ENCODE data around the gene GALNT16.
A peak's percentile ranks its signal among the peaks of the same experiment; 100 is the strongest.

GALNT16 gene

GRCh38 chr14:69358966-69359365 lies 99.0 kb downstream of the GALNT16 start:
- no peak for DNase-seq (ENCODE audit: low read depth)
- TF ChIP-seq CTCF (conservative IDR thresholded peaks at IDR 0.05; ENCODE audit: low read depth, low read length): no peak
- no peak overlapping the region for H3K4me3 ChIP-seq (ENCODE audit: low read depth, low read length)

GRCh38 chr14:69360438-69361108 lies 100.6 kb downstream of the GALNT16 start:
- no peak for TF ChIP-seq CTCF (conservative IDR thresholded peaks at IDR 0.05; ENCODE audit: low read depth, low read length)
- no peak for DNase-seq (ENCODE audit: low read depth)
- H3K4me3 ChIP-seq (ENCODE audit: low read depth, low read length): no peak overlapping the region

GRCh38 chr14:69363055-69363454 lies 103.1 kb downstream of the GALNT16 start:
- peak; percentile 61 for DNase-seq (ENCODE audit: low read depth)
- no peak overlapping the region for H3K4me3 ChIP-seq (ENCODE audit: low read depth, low read length)
- TF ChIP-seq CTCF (conservative IDR thresholded peaks at IDR 0.05; ENCODE audit: low read depth, low read length): peak; percentile 75

GRCh38 chr14:69363964-69364363 lies 104.0 kb downstream of the GALNT16 start:
- TF ChIP-seq CTCF (conservative IDR thresholded peaks at IDR 0.05; ENCODE audit: low read depth, low read length): no peak
- no peak overlapping the region for H3K4me3 ChIP-seq (ENCODE audit: low read depth, low read length)
- no peak for DNase-seq (ENCODE audit: low read depth)

- no peak for DNase-seq (ENCODE audit: low read depth)
- no peak for TF ChIP-seq CTCF (conservative IDR thresholded peaks at IDR 0.05; ENCODE audit: low read depth, low read length)
- no peak overlapping the region for H3K4me3 ChIP-seq (ENCODE audit: low read depth, low read length)
Measured at GRCh38 chr14:69364378-69364777, 104.4 kb downstream of the GALNT16 start.

GRCh38 chr14:69366069-69366468 lies 106.1 kb downstream of the GALNT16 start:
- DNase-seq (ENCODE audit: low read depth): no peak
- TF ChIP-seq CTCF (conservative IDR thresholded peaks at IDR 0.05; ENCODE audit: low read depth, low read length): no peak
- H3K4me3 ChIP-seq (ENCODE audit: low read depth, low read length): no peak overlapping the region

GRCh38 chr14:69366761-69367160 lies 106.8 kb downstream of the GALNT16 start:
- H3K4me3 ChIP-seq (ENCODE audit: low read depth, low read length): no peak overlapping the region
- DNase-seq (ENCODE audit: low read depth): no peak
- TF ChIP-seq CTCF (conservative IDR thresholded peaks at IDR 0.05; ENCODE audit: low read depth, low read length): no peak
